Endothelial cell of umbilical vein (primary cell): ENCODE data around the gene NCMAP. TPM values are rescaled to one million over a fixed set of nuclear protein-coding genes. Genes with fewer than 3 reads are reported as not detected.
"Not testable (repeated sequence)": the region's sequence is repeated elsewhere in the genome, so short reads cannot be mapped to it uniquely, and the experiment has no call there.

Experiments used
- BruUV-seq: library from RNA; stranded (reverse); fragments of 400-500 nt; replicated peaks from 2 replicates; lab custom pipeline; 2021; lab: Mats Ljungman, UMichigan
- CTCF ChIA-PET: fragments of 300-600, 350-600 bp; sonication (Branson Sonifier 250); formaldehyde crosslinking; loops from one replicate; lab custom pipeline; 2021; ENCODE audit warnings: antibody characterized with exemption, inconsistent platforms; lab: Charles Lee
- POLR2A ChIA-PET: fragments of 300-600, 350-600 bp; sonication (Branson Sonifier 250); formaldehyde crosslinking; loops from one replicate; lab custom pipeline; 2021; ENCODE audit warnings: antibody characterized with exemption, inconsistent platforms; lab: Charles Lee
- DNase-seq: peaks from one replicate; pipeline ENCODE4 v3.0.0-alpha.2; 2011; ENCODE audit warnings: low read depth, low spot score
- FAIRE-seq: peaks from 2 replicates; lab custom pipeline; 2011; peaks lifted over from hg19 to GRCh38; lab: Jason Lieb, UNC
- H2AFZ ChIP-seq: 2 replicates; pipeline ENCODE4 v1.6.0; 2012; ENCODE audit warnings: low read depth, low read length, control low read depth, inconsistent platforms
- H3K27ac ChIP-seq: 2 replicates; pipeline ENCODE4 v1.5.1; 2011; ENCODE audit warnings: low read depth, mild to moderate bottlenecking, control low read depth, low read length, moderate library complexity; ENCODE audit not compliant: insufficient read depth
- H3K27me3 ChIP-seq, 2 experiments: 2 replicates each; pipeline versions ENCODE4 v1.6.0 to v1.6.1; 2011; ENCODE audit warnings: low read length in 2 of 2, mixed read lengths in 1 of 2; ENCODE audit not compliant: control insufficient read depth in 2 of 2, insufficient read depth in 2 of 2
- H3K36me3 ChIP-seq, 2 experiments: 2 replicates in 1 of 2; 3 replicates in 1 of 2; pipeline ENCODE4 v1.5.1; 2011; ENCODE audit warnings: low read length in 2 of 2, mild to moderate bottlenecking in 1 of 2, moderate library complexity in 1 of 2; ENCODE audit not compliant: control insufficient read depth in 2 of 2, insufficient read depth in 2 of 2; ENCODE audit errors: extremely low read depth in 1 of 2
- H3K4me1 ChIP-seq: 3 replicates; pipeline ENCODE4 v1.5.1; 2011; ENCODE audit warnings: mild to moderate bottlenecking, low read length; ENCODE audit not compliant: control insufficient read depth, insufficient read depth; ENCODE audit errors: extremely low read depth
- H3K4me2 ChIP-seq: 2 replicates; pipeline ENCODE4 v1.6.1; 2011; ENCODE audit warnings: low read length, control low read depth, mixed read lengths; ENCODE audit not compliant: insufficient read depth
- H3K4me3 ChIP-seq, 3 experiments: fragments of 200-600 bp in 1 of 3; sonication (generic), shearing (Covaris generic) in 1 of 3; replicated peaks in 1 of 3; 2 replicates each; pipeline ENCODE4 v1.5.1; 2011 to 2016; ENCODE audit warnings: control low read depth in 3 of 3, low read length in 3 of 3, mild to moderate bottlenecking in 2 of 3, inconsistent platforms in 1 of 3, low read depth in 1 of 3, moderate library complexity in 1 of 3; ENCODE audit not compliant: insufficient read depth in 1 of 3
- H3K79me2 ChIP-seq: 2 replicates; pipeline ENCODE4 v1.6.0; 2012; ENCODE audit warnings: low read length, inconsistent platforms; ENCODE audit not compliant: control insufficient read depth, insufficient read depth
- H3K9ac ChIP-seq: replicated peaks from 2 replicates; pipeline ENCODE3; 2011; ENCODE audit warnings: low read length, control low read depth; ENCODE audit not compliant: insufficient read depth; ENCODE audit errors: extremely low read depth
- H3K9me1 ChIP-seq: replicated peaks from 3 replicates; pipeline ENCODE4 v1.6.0; 2011; ENCODE audit warnings: mild to moderate bottlenecking, low read length; ENCODE audit not compliant: control insufficient read depth, insufficient read depth; ENCODE audit errors: extremely low read depth
- H3K9me3 ChIP-seq: replicated peaks from 2 replicates; pipeline ENCODE4 v1.5.1; 2012; ENCODE audit warnings: low read length, inconsistent platforms; ENCODE audit not compliant: control insufficient read depth, insufficient read depth
- H4K20me1 ChIP-seq: replicated peaks from 2 replicates; pipeline ENCODE3; 2011; ENCODE audit warnings: mild to moderate bottlenecking, low read length; ENCODE audit not compliant: control insufficient read depth, insufficient read depth; ENCODE audit errors: extremely low read depth
- EZH2 ChIP-seq: IDR thresholded peaks from 2 replicates; pipeline ENCODE4 v1.6.1; 2012; ENCODE audit warnings: borderline replicate concordance, low read depth, mild to moderate bottlenecking, moderate library complexity, low read length, inconsistent platforms; ENCODE audit not compliant: severe bottlenecking
- FOS ChIP-seq: IDR thresholded peaks from 2 replicates; pipeline ENCODE4 v1.6.1; 2011; ENCODE audit warnings: mild to moderate bottlenecking, low read length, moderate library complexity, borderline replicate concordance; ENCODE audit not compliant: insufficient read depth
- GATA2 ChIP-seq: IDR thresholded peaks from 2 replicates; pipeline ENCODE4 v1.7.0; 2011; ENCODE audit warnings: low read depth, mild to moderate bottlenecking, moderate library complexity, mixed read lengths, low read length; ENCODE audit not compliant: insufficient read length, insufficient read depth
- JUN ChIP-seq: IDR thresholded peaks from 2 replicates; pipeline ENCODE4 v1.6.1; 2011; ENCODE audit warnings: borderline replicate concordance, low read depth; ENCODE audit not compliant: insufficient read length, insufficient read depth
- MYC ChIP-seq: IDR thresholded peaks from one replicate; pipeline ENCODE4 v1.6.1; 2011; ENCODE audit warnings: mild to moderate bottlenecking, low read depth, low read length
- POLR2A ChIP-seq: IDR thresholded peaks from 2 replicates; pipeline ENCODE4 v1.6.1; 2012; ENCODE audit warnings: low read depth, mild to moderate bottlenecking, control low read depth, low read length
- POLR2AphosphoS5 ChIP-seq: IDR thresholded peaks from 2 replicates; pipeline ENCODE4 v1.6.1; 2012; ENCODE audit warnings: low read depth, mild to moderate bottlenecking, control low read depth, low read length, moderate library complexity; ENCODE audit not compliant: insufficient read depth
- dilution Hi-C: fragments of 300-500 bp; cut with MboI; formaldehyde crosslinking; loops from one replicate; pipeline ENCODE4 v1.15.0; 2019; ENCODE audit warnings: low sequenced_read_pairs; ENCODE audit not compliant: extremely low pct_ligation_motif_present
- intact Hi-C: fragments of 100-400 bp; cut with micrococcal nuclease; formaldehyde crosslinking; loops from one replicate; pipeline ENCODE4 v1.10.0; 2022
- polyA plus RNA-seq, 4 experiments: library from polyadenylated mRNA; depleted of rRNA in 3 of 4; stranded (reverse) in 3 of 4; unstranded in 1 of 4; fragments of >200 nt; gene quantifications; 2 replicates each; pipeline versions ENCODE4 v1.2.1 to v1.2.3, GENCODE V29; 2011 to 2012; ENCODE audit warnings: missing spikeins in 1 of 4
- total RNA-seq: library from RNA; stranded (reverse); gene quantifications from 2 replicates; pipeline ENCODE4 v1.2.3, GENCODE V29; 2021

The NCMAP gene
- total and polyA plus RNA-seq, 2 donors (not counting 3 experiments of a cell fraction or from before 2014, with no cell fraction given) = not detected

DNA sequence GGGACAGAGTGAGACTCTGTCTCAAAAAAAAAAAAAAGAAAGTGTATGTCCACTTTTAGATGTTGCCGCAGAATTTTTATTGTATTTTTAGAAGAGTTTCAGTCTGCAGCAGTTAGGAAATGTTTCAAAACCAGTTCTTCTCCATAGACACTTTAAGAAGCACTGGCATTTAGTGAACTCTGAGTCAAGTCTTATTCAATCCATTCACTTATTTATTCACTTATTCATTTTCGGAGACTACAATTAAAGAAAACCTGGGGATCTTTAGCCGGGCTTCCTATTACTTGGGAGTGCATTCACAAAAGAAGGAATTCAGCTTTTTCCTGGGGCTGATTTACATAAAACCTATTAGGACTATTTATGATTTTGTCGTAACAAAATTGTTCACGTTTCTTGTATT, 40.9 kb upstream of the NCMAP start:
- H2AFZ ChIP-seq = no peak overlapping the region
- no peak for FAIRE-seq
- H3K9me1 ChIP-seq = no peaks in the 10 kb centered on the region
- no peaks in the 10 kb centered on the region for H4K20me1 ChIP-seq
- intact Hi-C loops (no loop called here), dilution Hi-C loops (no loop called here)
- H3K9me3 ChIP-seq = no peaks in the 10 kb centered on the region
- POLR2A ChIA-PET = no interaction called here
- H3K27me3 ChIP-seq = no peaks in the 10 kb centered on the region
- CTCF ChIA-PET = interaction anchor here (0.9 to 5.3 kb wide), 4 partner anchors 12 to 316 kb away, joined by 3 to 40 read pairs (median 6); no protein-coding TSS in a partner anchor
- H3K4me3 ChIP-seq = no peak overlapping the region
- no peak overlapping the region for H3K9ac ChIP-seq
- no peak overlapping the region for H3K27ac ChIP-seq
- H3K4me1 ChIP-seq = no peaks in the 10 kb centered on the region
- DNase-seq = no peak
- H3K4me2 ChIP-seq = no peak overlapping the region
- H3K36me3 ChIP-seq = no peaks in the 10 kb centered on the region
- TF ChIP-seq FOS (no peak), EZH2 (no peak), GATA2 (no peak), MYC (no peak), JUN (no peak), POLR2A (no peak), POLR2AphosphoS5 (no peak)
- no peaks in the 10 kb centered on the region for H3K79me2 ChIP-seq
- no TSS peak for BruUV-seq

DNA sequence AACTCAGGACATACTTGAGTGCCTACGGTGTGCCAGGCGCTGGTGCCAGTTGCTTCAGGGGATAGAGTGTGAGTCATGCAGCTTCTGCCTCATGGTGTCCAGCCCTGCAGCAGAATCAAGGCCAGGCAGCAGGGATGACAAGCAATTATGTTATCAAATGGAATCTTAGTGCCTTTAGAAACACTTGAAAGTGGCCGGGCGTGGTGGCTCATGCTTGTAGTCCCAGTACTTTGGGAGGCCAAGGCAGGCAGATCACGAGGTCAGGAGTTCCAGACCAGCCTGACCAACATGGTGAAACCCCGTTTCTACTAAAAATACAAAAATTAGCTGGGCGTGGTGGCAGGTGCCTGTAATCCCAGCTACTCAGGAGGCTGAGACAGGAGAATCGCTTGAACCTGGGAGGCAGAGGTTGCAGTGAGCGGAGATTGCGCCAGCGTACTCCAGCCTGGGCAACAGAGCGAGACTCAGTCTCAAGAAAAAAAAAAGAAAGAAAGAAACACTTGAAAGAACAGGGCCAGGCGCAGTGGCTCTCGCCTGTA, 40.1 kb upstream of the NCMAP start:
- H3K9me3 ChIP-seq, H3K4me2 ChIP-seq, BruUV-seq, H2AFZ ChIP-seq, FAIRE-seq, H3K9me1 ChIP-seq, POLR2A ChIA-PET, H4K20me1 ChIP-seq, H3K4me3 ChIP-seq, DNase-seq, H3K4me1 ChIP-seq, H3K9ac ChIP-seq, H3K27me3 ChIP-seq, H3K27ac ChIP-seq, H3K36me3 ChIP-seq, dilution Hi-C loops, H3K79me2 ChIP-seq, intact Hi-C loops: not testable (repeated sequence)
- CTCF ChIA-PET = interaction anchor here (1.4 to 5.3 kb wide), 3 partner anchors 11 to 316 kb away, joined by 5 to 40 read pairs (median 6); no protein-coding TSS in a partner anchor
